Measurements from ENCODE around the gene ITPR1. TPM values are rescaled to one million over a fixed set of nuclear protein-coding genes. Genes with fewer than 3 reads are reported as not detected.

ITPR1 gene
- total RNA-seq, 1 donor from 2014 or later: 53.1 TPM

DNA sequence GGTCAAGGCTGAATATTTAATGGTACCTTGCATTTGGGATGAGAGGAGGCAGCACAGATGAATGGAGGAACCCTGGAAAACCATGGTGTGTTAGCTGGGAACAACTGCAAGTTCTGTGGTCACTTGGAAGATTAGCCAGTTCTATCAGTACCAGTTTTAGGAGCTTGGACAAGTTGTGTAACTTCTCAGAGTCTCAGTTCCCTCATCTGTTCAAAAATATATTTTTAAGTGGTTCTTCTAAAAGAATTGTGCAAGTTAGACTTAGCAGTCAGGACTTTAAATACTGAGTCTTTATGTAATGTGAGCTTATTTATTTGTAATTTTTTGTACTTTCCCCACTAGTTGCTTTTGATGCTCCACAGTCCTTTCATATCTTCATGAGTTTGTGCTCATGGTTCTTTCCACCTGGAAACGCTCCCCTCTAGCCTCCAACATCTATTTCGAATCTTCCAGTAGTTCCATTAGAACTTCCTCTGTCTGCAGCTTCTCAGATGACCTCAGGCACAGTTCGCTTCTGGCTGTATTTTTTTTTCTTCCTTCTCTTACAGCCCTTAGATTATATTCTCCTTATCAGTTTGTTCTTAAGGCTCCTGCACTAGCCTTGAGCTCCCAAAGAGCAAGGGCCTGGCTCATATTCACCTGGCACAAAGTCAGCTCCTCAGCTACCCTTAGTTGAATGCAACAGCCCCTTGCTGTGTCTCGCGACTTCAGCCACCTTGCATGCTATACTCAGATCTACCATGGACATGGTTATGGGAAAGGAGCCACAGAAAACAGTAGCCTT lies 27.1 kb downstream of the ITPR1 start:
- no peaks in the 10 kb centered on the region for H3K27me3 Mint-ChIP-seq (ENCODE audit: unreplicated experiment)
- DNase-seq (ENCODE audit: low spot score): no peak
- TF ChIP-seq, protein P1, sequence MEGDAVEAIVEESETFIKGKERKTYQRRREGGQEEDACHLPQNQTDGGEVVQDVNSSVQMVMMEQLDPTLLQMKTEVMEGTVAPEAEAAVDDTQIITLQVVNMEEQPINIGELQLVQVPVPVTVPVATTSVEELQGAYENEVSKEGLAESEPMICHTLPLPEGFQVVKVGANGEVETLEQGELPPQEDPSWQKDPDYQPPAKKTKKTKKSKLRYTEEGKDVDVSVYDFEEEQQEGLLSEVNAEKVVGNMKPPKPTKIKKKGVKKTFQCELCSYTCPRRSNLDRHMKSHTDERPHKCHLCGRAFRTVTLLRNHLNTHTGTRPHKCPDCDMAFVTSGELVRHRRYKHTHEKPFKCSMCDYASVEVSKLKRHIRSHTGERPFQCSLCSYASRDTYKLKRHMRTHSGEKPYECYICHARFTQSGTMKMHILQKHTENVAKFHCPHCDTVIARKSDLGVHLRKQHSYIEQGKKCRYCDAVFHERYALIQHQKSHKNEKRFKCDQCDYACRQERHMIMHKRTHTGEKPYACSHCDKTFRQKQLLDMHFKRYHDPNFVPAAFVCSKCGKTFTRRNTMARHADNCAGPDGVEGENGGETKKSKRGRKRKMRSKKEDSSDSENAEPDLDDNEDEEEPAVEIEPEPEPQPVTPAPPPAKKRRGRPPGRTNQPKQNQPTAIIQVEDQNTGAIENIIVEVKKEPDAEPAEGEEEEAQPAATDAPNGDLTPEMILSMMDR (IDR thresholded peaks at IDR 0.05; ENCODE audit: unreplicated experiment): no peak

DNA sequence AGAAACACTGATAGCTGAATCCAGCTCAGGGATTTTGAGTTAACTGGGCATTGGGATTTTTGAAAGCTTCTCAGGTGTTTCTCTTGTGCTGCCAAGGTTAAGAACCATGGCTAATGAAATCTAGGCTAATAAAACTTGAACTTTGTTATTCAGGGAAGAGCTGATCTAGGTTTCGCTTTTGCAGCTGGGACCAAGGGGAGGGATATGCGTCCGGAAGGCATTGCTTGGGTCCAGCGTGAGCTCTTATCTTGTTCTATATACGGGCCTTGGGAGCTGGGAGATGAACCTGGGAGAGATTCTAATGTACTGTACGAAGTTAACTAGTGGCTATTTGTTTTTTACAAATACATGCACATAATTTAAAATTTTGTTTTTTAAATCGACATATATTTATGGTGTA lies 29.8 kb downstream of the ITPR1 start:
- no peak overlapping the region for H3K27ac Mint-ChIP-seq (ENCODE audit: unreplicated experiment)
- DNase-seq (ENCODE audit: low spot score): no peak
- peaks cover 24% of the 10 kb centered on the region for H3K4me1 Mint-ChIP-seq (ENCODE audit: unreplicated experiment)
- TF ChIP-seq, protein P1 (IDR thresholded peaks at IDR 0.05; ENCODE audit: unreplicated experiment): no peak
- peaks cover 13% of the 10 kb centered on the region for H3K36me3 Mint-ChIP-seq (ENCODE audit: low read depth, unreplicated experiment)
- H3K4me3 Mint-ChIP-seq (ENCODE audit: unreplicated experiment): no peak overlapping the region
- no peaks in the 10 kb centered on the region for H3K27me3 Mint-ChIP-seq (ENCODE audit: unreplicated experiment)
- no peaks in the 10 kb centered on the region for H3K9me3 Mint-ChIP-seq (ENCODE audit: unreplicated experiment)

More for the DNA sequence above, 27.1 kb downstream of the ITPR1 start:
- Mint-ChIP-seq H3K36me3 (ENCODE audit: low read depth, unreplicated experiment) (peaks cover 13% of the 10 kb centered on the region), H3K9me3 (ENCODE audit: unreplicated experiment) (no peaks in the 10 kb centered on the region), H3K27ac (ENCODE audit: unreplicated experiment) (no peak overlapping the region), H3K4me3 (ENCODE audit: unreplicated experiment) (no peak overlapping the region), H3K4me1 (ENCODE audit: unreplicated experiment) (peaks cover 36% of the 10 kb centered on the region)

DNA sequence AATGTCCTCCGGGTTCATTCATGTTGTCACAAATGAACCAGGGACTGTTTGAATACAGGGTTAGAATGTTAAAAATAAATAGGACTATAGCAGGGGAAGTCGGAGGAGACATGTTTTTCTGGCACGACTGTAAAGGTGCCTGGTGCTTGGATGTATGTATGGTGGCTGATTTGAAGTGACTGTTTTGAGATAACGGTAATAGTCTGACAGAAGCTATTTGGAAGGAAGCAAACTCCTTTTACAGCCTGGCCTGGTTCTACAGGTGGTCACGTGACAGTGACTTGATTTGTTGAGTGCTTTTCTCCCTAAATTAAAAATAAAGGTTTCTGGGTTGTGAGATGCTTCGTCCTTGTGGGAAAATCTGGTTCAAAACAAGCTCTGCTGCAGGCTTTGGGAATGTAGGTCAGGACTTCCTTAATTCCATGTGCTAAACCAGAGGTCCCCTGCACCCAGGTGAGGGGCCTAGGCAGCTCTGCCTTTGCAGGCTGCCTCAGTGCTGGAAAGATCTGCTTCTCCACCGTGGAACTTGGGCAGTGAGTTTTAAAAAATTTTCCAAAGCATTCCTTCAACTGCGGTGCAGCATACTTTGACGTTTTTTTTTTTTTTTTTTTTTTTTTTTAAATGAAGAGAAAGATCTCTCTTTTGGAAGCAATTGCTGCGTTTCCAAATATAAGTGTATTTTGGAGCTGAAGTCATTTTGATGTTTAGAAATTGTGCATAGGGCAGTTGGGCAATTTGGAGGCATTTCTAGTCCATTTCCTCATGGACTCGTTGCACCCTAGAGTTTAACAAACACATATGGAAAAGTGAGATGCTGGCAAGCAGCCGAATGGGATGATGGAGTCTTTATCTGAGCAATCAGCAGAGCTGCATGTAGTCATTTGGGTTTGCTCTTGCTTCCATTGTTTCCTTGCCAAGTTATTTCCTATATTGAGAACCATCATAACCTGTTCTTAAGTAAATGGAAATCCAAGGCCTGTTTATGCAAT lies 30.9 kb downstream of the ITPR1 start:
- H3K36me3 Mint-ChIP-seq (ENCODE audit: low read depth, unreplicated experiment): peaks cover 13% of the 10 kb centered on the region
- H3K9me3 Mint-ChIP-seq (ENCODE audit: unreplicated experiment): no peaks in the 10 kb centered on the region
- DNase-seq (ENCODE audit: low spot score): no peak
- TF ChIP-seq, protein P1 (IDR thresholded peaks at IDR 0.05; ENCODE audit: unreplicated experiment): no peak
- peak overlapping the region; percentile 35 for H3K4me3 Mint-ChIP-seq (ENCODE audit: unreplicated experiment)
- peaks cover 21% of the 10 kb centered on the region for H3K4me1 Mint-ChIP-seq (ENCODE audit: unreplicated experiment)
- H3K27ac Mint-ChIP-seq (ENCODE audit: unreplicated experiment): peak overlapping the region; percentile 9
- no peaks in the 10 kb centered on the region for H3K27me3 Mint-ChIP-seq (ENCODE audit: unreplicated experiment)

DNA sequence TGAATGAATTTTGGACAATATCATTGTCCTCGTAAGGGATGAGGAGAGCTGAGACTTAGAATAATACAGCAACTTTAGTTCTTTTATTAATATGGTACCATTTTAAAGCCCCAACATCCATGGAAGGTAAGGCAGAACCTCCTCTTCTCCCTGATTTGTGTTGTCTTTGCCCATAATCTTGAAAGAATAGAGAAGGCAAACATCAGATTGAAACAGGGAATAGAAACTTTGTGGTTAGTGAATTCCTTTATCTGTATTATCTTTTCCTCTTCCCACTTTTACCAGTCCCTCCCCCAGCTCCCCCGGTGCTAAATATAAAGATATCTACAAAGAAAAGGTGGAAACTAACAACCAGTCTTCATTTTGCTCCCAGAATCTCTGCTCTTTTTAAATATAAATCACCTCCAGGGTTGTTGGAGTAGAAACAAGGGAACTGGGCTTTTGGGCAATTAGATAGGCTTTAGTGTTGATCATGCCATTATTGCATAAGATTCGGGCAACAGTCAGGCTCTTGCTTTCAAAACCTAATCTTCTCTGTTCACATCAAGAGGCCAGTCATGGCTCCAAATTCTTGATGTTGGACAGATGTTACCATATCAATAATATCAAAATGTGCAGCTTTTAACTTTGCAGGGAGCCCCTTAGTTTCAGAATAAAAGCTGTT lies 32.5 kb downstream of the ITPR1 start:
- peak overlapping the region; percentile 11 for H3K4me3 Mint-ChIP-seq (ENCODE audit: unreplicated experiment)
- H3K27me3 Mint-ChIP-seq (ENCODE audit: unreplicated experiment): no peaks in the 10 kb centered on the region

More for the DNA sequence above, 32.5 kb downstream of the ITPR1 start:
- TF ChIP-seq, protein P1 (IDR thresholded peaks at IDR 0.05; ENCODE audit: unreplicated experiment): no peak
- no peaks in the 10 kb centered on the region for H3K9me3 Mint-ChIP-seq (ENCODE audit: unreplicated experiment)
- H3K4me1 Mint-ChIP-seq (ENCODE audit: unreplicated experiment): peaks cover 30% of the 10 kb centered on the region
- H3K27ac Mint-ChIP-seq (ENCODE audit: unreplicated experiment): no peak overlapping the region
- H3K36me3 Mint-ChIP-seq (ENCODE audit: low read depth, unreplicated experiment): peaks cover 10% of the 10 kb centered on the region
- DNase-seq (ENCODE audit: low spot score): no peak
